HepG2 (cell line): ENCODE measurements around the gene CCDC34. TPM values are rescaled to one million over a fixed set of nuclear protein-coding genes. Genes with fewer than 3 reads are reported as not detected.
A peak's percentile ranks its signal among the peaks of the same experiment; 100 is the strongest.

Source experiments
- ARID5B ChIP-seq: IDR thresholded peaks from 2 replicates; pipeline ENCODE4 v1.4.0; 2020; ENCODE audit warnings: mild to moderate bottlenecking, missing genetic modification reagents
- ASH2L ChIP-seq: fragments of 300-600, 200-600 bp; sonication (generic); IDR thresholded peaks from 2 replicates; pipeline ENCODE4 v1.7.0; 2017; ENCODE audit warnings: low read depth, mild to moderate bottlenecking, moderate library complexity, mixed read lengths, low read length; ENCODE audit not compliant: insufficient read length
- CREB1 ChIP-seq, 2 experiments: fragments of 450-650 bp in 1 of 2; IDR thresholded peaks; 2 replicates each; pipeline ENCODE4 v1.6.1; 2016 to 2017; ENCODE audit warnings: control low read depth in 1 of 2, mild to moderate bottlenecking in 1 of 2, missing compliant biosample characterization in 1 of 2, missing genetic modification characterization in 1 of 2
- DPF2 ChIP-seq: sonication (generic); formaldehyde crosslinking; IDR thresholded peaks from 2 replicates; pipeline ENCODE4 v1.4.0; 2020; ENCODE audit warnings: mild to moderate bottlenecking, low read depth, missing genetic modification reagents, borderline replicate concordance
- HDAC6 ChIP-seq: fragments of 200-600 bp; sonication (generic); IDR thresholded peaks from 2 replicates; pipeline ENCODE4 v1.7.0; 2017; ENCODE audit warnings: mild to moderate bottlenecking, antibody characterized with exemption, low read length, low read depth
- HOMEZ ChIP-seq: IDR thresholded peaks from 2 replicates; pipeline ENCODE4 v1.6.1; 2016; ENCODE audit warnings: low read depth
- RERE ChIP-seq: IDR thresholded peaks from 2 replicates; pipeline ENCODE4 v1.6.1; 2016; ENCODE audit warnings: low read depth, missing genetic modification reagents, missing compliant biosample characterization
- SAP130 ChIP-seq: IDR thresholded peaks from 2 replicates; pipeline ENCODE4 v1.6.1; 2016; ENCODE audit warnings: low read depth
- SP5 ChIP-seq: IDR thresholded peaks from 2 replicates; pipeline ENCODE4 v1.6.1; 2016; ENCODE audit warnings: low read depth, borderline replicate concordance
- TCF7 ChIP-seq: sonication (generic); IDR thresholded peaks from 2 replicates; pipeline ENCODE4 v1.6.1; 2016; ENCODE audit warnings: antibody characterized with exemption, low read depth
- THRA ChIP-seq: sonication (generic); formaldehyde crosslinking; IDR thresholded peaks from 2 replicates; pipeline ENCODE4 v1.4.0; 2020; ENCODE audit warnings: missing genetic modification reagents, borderline replicate concordance
- ZGPAT ChIP-seq: IDR thresholded peaks from 2 replicates; pipeline ENCODE4 v1.6.1; 2016; ENCODE audit warnings: mild to moderate bottlenecking
- ZNF775 ChIP-seq: sonication (generic); formaldehyde crosslinking; IDR thresholded peaks from 2 replicates; pipeline ENCODE4 v1.4.0; 2020; ENCODE audit warnings: missing genetic modification reagents, mild to moderate bottlenecking, moderate library complexity, borderline replicate concordance
- ZNF879 ChIP-seq: sonication (generic); formaldehyde crosslinking; IDR thresholded peaks from 2 replicates; pipeline ENCODE4 v1.8.1; 2023; ENCODE audit warnings: missing genetic modification reagents
- polyA plus RNA-seq, 8 experiments: library from polyadenylated mRNA; depleted of rRNA in 3 of 8; stranded (reverse) in 7 of 8; unstranded in 1 of 8; fragments of >200 nt; fragmentation: Illumina TruSeq in 4 of 8; extraction: Trizol in 4 of 8; gene quantifications; 2 replicates each; pipeline versions ENCODE4 v1.2.1 to v1.2.3, GENCODE V29; 2011 to 2016; ENCODE audit warnings: low read depth in 4 of 8, missing spikeins in 1 of 8, mixed read lengths in 1 of 8; ENCODE audit not compliant: insufficient read depth in 1 of 8
- total RNA-seq, 5 experiments: library from RNA; depleted of rRNA; stranded (reverse); fragments of >200 nt; fragmentation: Illumina TruSeq; extraction: Trizol; gene quantifications; 2 replicates each; pipeline ENCODE4 v1.2.3, GENCODE V29; 2016; ENCODE audit warnings: low read depth in 1 of 5

The CCDC34 gene
- total and polyA plus RNA-seq, 2 of the 13 experiments (the other 11 are each of a cell fraction or from before 2014, with no cell fraction given), result 7.6 to 34.3 TPM

- TF ChIP-seq RERE (0 out of 2 replicates have a peak, but pooled peaks have one; percentile 51), DPF2 (CRISPR knock-in tag) (peak; percentile 36; the same call in 1 of the 2 replicates), TCF7 (peak; percentile 96), HDAC6 (no peak), SP5 (CRISPR knock-in tag) (peak; percentile 62; the same call in 1 of the 2 replicates), ZNF879 (CRISPR knock-in tag) (no peak), SAP130 (CRISPR knock-in tag) (peak; percentile 67), ZGPAT (CRISPR knock-in tag) (peak; percentile 60), ASH2L (peak; percentile 57), THRA (CRISPR knock-in tag) (peak; percentile 70; the same call in 1 of the 2 replicates), ARID5B (CRISPR knock-in tag) (peak; percentile 96), HOMEZ (no peak; the same call in 1 of the 2 replicates), ZNF775 (CRISPR knock-in tag) (no peak), CREB1 (IDR thresholded peaks at IDR 0.05) (no peak), CREB1 (CRISPR knock-in tag; IDR thresholded peaks at IDR 0.05) (0 out of 2 replicates have a peak, but pooled peaks have one; percentile 25)
These were observed 32.3 kb downstream of the CCDC34 start (continued) for GRCh38 chr11:27330633-27331270.
